Calu3 (cell line): ENCODE measurements around the gene ING1. TPM values are rescaled to one million over a fixed set of nuclear protein-coding genes. Genes with fewer than 3 reads are reported as not detected.

Source experiments
- BruUV-seq: library from RNA; stranded (reverse); fragments of 400-500 nt; replicated peaks from 2 replicates; lab custom pipeline; 2021; lab: Mats Ljungman, UMichigan
- CTCF ChIA-PET: fragments of 300-600 bp; sonication (Branson Sonifier 250); formaldehyde crosslinking; loops from one replicate; lab custom pipeline; 2022; ENCODE audit warnings: antibody characterized with exemption; lab: Charles Lee
- DNase-seq: peaks from one replicate; pipeline ENCODE4 v3.0.0; 2022
- H3K27ac Mint-ChIP-seq: one replicate; pipeline ENCODE4 v1.8.0; 2022; ENCODE audit warnings: mixed read lengths; ENCODE audit not compliant: unreplicated experiment
- H3K27me3 Mint-ChIP-seq: one replicate; pipeline ENCODE4 v1.8.0; 2022; ENCODE audit warnings: mixed read lengths; ENCODE audit not compliant: unreplicated experiment
- H3K36me3 Mint-ChIP-seq: one replicate; pipeline ENCODE4 v1.8.0; 2022; ENCODE audit warnings: mild to moderate bottlenecking, moderate library complexity, mixed read lengths; ENCODE audit not compliant: insufficient read depth, unreplicated experiment
- H3K4me1 Mint-ChIP-seq: one replicate; pipeline ENCODE4 v1.8.0; 2022; ENCODE audit warnings: mild to moderate bottlenecking, low read depth, mixed read lengths; ENCODE audit not compliant: unreplicated experiment
- H3K4me3 Mint-ChIP-seq: one replicate; pipeline ENCODE4 v1.8.0; 2022; ENCODE audit warnings: mild to moderate bottlenecking, low read depth, moderate library complexity, mixed read lengths; ENCODE audit not compliant: unreplicated experiment
- H3K9me3 Mint-ChIP-seq: one replicate; pipeline ENCODE4 v1.8.0; 2022; ENCODE audit warnings: low read depth, mixed read lengths; ENCODE audit not compliant: unreplicated experiment
- intact Hi-C: fragments of 100-400 bp; cut with micrococcal nuclease; formaldehyde crosslinking; loops from one replicate; pipeline ENCODE4 v1.10.0; 2022; ENCODE audit not compliant: unreplicated experiment
- total RNA-seq: library from RNA; stranded (reverse); gene quantifications from 2 replicates; pipeline ENCODE4 v1.2.3, GENCODE V29; 2022
- TF ChIP-seq, protein P1 (sequence below): fragments of 200-600 bp; IDR thresholded peaks from one replicate; pipeline ENCODE4 v1.8.0; 2022; ENCODE audit warnings: antibody characterized with exemption; ENCODE audit not compliant: unreplicated experiment

Gene ING1
- total RNA-seq, 1 experiment from 2014 or later = 8.4 TPM

DNA sequence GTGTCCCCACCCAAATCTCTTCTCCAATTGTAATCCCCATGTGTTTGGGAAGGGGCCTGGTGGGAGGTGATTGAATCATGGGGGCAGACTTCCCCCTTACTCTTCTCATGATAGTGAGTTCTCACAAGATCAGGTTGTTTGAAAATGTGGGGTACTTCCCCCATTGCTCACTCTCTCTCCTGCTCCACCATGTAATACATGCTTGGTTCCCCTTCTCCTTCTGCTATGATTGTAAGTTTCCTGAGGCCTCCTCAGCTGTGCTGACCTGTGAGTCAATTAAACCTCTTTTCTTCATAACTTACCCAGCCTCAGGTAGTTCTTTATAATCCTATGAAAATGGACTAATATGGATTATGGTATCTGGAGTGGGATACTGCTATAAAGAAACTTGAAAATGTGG is 24.1 kb downstream of the ING1 start:
- Mint-ChIP-seq H3K27ac (no peak overlapping the region), H3K4me3 (no peak overlapping the region), H3K4me1 (no peaks in the 10 kb centered on the region), H3K36me3 (no peaks in the 10 kb centered on the region), H3K27me3 (no peaks in the 10 kb centered on the region), H3K9me3 (no peaks in the 10 kb centered on the region)
- CTCF ChIA-PET = no interaction called here
- no TSS peak for BruUV-seq
- TF ChIP-seq, protein P1, sequence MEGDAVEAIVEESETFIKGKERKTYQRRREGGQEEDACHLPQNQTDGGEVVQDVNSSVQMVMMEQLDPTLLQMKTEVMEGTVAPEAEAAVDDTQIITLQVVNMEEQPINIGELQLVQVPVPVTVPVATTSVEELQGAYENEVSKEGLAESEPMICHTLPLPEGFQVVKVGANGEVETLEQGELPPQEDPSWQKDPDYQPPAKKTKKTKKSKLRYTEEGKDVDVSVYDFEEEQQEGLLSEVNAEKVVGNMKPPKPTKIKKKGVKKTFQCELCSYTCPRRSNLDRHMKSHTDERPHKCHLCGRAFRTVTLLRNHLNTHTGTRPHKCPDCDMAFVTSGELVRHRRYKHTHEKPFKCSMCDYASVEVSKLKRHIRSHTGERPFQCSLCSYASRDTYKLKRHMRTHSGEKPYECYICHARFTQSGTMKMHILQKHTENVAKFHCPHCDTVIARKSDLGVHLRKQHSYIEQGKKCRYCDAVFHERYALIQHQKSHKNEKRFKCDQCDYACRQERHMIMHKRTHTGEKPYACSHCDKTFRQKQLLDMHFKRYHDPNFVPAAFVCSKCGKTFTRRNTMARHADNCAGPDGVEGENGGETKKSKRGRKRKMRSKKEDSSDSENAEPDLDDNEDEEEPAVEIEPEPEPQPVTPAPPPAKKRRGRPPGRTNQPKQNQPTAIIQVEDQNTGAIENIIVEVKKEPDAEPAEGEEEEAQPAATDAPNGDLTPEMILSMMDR = no peak
- no peak for DNase-seq
- intact Hi-C loops = no loop called here

DNA sequence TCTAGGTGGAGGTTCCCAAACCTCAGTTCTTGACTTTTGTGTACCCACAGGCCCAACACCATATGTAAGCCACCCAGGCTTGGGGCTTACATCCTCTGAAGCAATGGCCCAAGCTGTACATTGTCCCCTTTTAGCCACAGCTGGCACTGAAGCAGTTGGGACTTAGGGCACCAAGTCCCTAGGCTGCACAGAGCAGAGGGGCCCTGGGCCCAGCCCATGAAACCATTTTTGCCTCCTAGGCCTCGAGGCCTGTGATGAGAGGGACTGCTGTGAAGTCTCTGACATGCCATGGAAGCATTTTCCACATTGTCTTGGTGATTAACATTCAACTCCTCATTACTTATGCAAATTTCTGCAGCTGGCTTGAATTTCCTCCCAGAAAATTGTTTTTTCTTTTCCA is 30.2 kb downstream of the ING1 start:
- intact Hi-C loops = no loop called here
- no peak for DNase-seq
- no TSS peak for BruUV-seq
- H3K27ac Mint-ChIP-seq = no peak overlapping the region
- CTCF ChIA-PET = no interaction called here
- H3K36me3 Mint-ChIP-seq = no peaks in the 10 kb centered on the region
- H3K4me3 Mint-ChIP-seq = no peak overlapping the region
- no peaks in the 10 kb centered on the region for H3K4me1 Mint-ChIP-seq
- TF ChIP-seq, protein P1 = no peak
- H3K9me3 Mint-ChIP-seq = no peaks in the 10 kb centered on the region
- no peaks in the 10 kb centered on the region for H3K27me3 Mint-ChIP-seq

DNA sequence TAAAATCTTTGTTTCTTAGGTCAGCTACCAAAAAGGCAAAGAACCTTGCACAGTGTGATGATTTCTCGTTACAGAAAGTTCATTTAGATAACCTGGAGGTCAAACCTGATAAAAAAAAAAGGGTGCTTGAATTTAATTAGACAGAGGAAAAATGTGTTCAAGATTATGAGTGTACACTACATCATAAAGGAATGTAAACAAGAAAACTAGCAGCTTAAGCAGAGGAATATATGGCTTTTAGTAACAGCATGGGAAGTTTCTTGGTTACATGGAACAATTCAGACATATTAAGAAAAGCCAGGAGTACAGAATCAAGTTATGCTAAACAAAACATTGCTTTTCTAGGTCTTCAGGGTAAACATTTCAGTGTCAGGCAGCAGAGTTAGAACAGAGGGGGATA is 32.9 kb downstream of the ING1 start:
- no peaks in the 10 kb centered on the region for H3K9me3 Mint-ChIP-seq
- BruUV-seq = no TSS peak
- CTCF ChIA-PET = no interaction called here
- no peak for DNase-seq
- no peak overlapping the region for H3K4me3 Mint-ChIP-seq
- intact Hi-C loops = no loop called here
- H3K36me3 Mint-ChIP-seq = no peaks in the 10 kb centered on the region
- TF ChIP-seq, protein P1 = no peak
- H3K27me3 Mint-ChIP-seq = no peaks in the 10 kb centered on the region
- no peaks in the 10 kb centered on the region for H3K4me1 Mint-ChIP-seq
- H3K27ac Mint-ChIP-seq = no peak overlapping the region

DNA sequence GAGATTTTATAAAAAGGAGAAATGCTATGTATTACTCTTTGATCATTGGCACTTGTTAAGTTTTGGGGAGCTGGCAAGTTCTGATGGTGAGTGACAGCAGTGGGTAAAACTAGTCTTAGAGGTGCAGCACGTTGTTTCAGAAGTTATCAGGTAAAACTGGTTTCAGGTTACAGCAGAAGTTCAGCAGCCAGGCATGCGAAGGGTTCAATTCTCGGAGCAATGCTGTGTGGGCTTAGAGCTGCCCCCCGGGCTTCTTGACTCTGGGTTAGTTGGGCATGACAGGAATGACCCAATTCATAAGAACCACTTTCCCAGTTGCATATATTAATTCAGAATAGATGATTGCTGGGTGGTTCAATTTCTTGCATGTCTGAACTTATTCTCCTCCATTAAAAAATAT is 34.8 kb downstream of the ING1 start:
- no peak overlapping the region for H3K27ac Mint-ChIP-seq
- CTCF ChIA-PET = no interaction called here
- TF ChIP-seq, protein P1 = no peak
- intact Hi-C loops = no loop called here
- no peak for DNase-seq
- no peaks in the 10 kb centered on the region for H3K27me3 Mint-ChIP-seq
- H3K4me1 Mint-ChIP-seq = no peaks in the 10 kb centered on the region
- no peaks in the 10 kb centered on the region for H3K9me3 Mint-ChIP-seq
- BruUV-seq = no TSS peak
- H3K36me3 Mint-ChIP-seq = no peaks in the 10 kb centered on the region
- no peak overlapping the region for H3K4me3 Mint-ChIP-seq
